ENCODE measurements around the gene SLC1A6.
A peak's percentile ranks its signal among the peaks of the same experiment; 100 is the strongest.
"Not testable (repeated sequence)": the region's sequence is repeated elsewhere in the genome, so short reads cannot be mapped to it uniquely, and the experiment has no call there.

The SLC1A6 gene

GRCh38 chr19:14949876-14950275 lies 29.8 kb downstream of the SLC1A6 start:
- DNase-seq (ENCODE audit: low read depth in 1 of 2, low spot score in 1 of 2) = no peak
- no peak for TF ChIP-seq JUND (IDR thresholded peaks at IDR 0.05; ENCODE audit: low read depth)
- in situ Hi-C loops (cut with HindIII; ENCODE audit: low pct_unique_long_range_greater_than_20kb, low sequenced_read_pairs) = no loop called here

GRCh38 chr19:14949413-14949812 lies 30.3 kb downstream of the SLC1A6 start:
- in situ Hi-C loops (cut with HindIII; ENCODE audit: low pct_unique_long_range_greater_than_20kb, low sequenced_read_pairs); DNase-seq (ENCODE audit: low read depth in 1 of 2, low spot score in 1 of 2): not testable (repeated sequence)

GRCh38 chr19:14944456-14944855 lies 35.2 kb downstream of the SLC1A6 start:
- no peak for TF ChIP-seq JUND (IDR thresholded peaks at IDR 0.05; ENCODE audit: low read depth)
- DNase-seq (ENCODE audit: low read depth in 1 of 2, low spot score in 1 of 2) = no peak
- in situ Hi-C loops (cut with HindIII; ENCODE audit: low pct_unique_long_range_greater_than_20kb, low sequenced_read_pairs) = no loop called here

- no peak for TF ChIP-seq JUND (IDR thresholded peaks at IDR 0.05; ENCODE audit: low read depth)
- in situ Hi-C loops (cut with HindIII; ENCODE audit: low pct_unique_long_range_greater_than_20kb, low sequenced_read_pairs) = no loop called here
These were observed 36.1 kb downstream of the SLC1A6 start for GRCh38 chr19:14943601-14944000.

GRCh38 chr19:14941189-14941588 lies 38.5 kb downstream of the SLC1A6 start, which contains the start of gene OR7C2:
TSS of gene OR7C2 (plus strand) at chr19:14941489. CDS start at chr19:14941489, 0 bp downstream.
- no peak for TF ChIP-seq JUND (IDR thresholded peaks at IDR 0.05; ENCODE audit: low read depth)
- in situ Hi-C loops (cut with HindIII; ENCODE audit: low pct_unique_long_range_greater_than_20kb, low sequenced_read_pairs) = no loop called here
- no peak for DNase-seq (ENCODE audit: low read depth in 1 of 2, low spot score in 1 of 2)

More at GRCh38 chr19:14943601-14944000, 36.1 kb downstream of the SLC1A6 start:
- DNase-seq (ENCODE audit: low read depth in 1 of 2, low spot score in 1 of 2) = no peak

GRCh38 chr19:14940266-14940665 lies 39.4 kb downstream of the SLC1A6 start:
- in situ Hi-C loops (cut with HindIII; ENCODE audit: low pct_unique_long_range_greater_than_20kb, low sequenced_read_pairs) = no loop called here
- no peak for TF ChIP-seq JUND (IDR thresholded peaks at IDR 0.05; ENCODE audit: low read depth)
- no peak for DNase-seq (ENCODE audit: low read depth in 1 of 2, low spot score in 1 of 2)

GRCh38 chr19:14933506-14933905 lies 46.2 kb downstream of the SLC1A6 start:
- in situ Hi-C loops (cut with HindIII; ENCODE audit: low pct_unique_long_range_greater_than_20kb, low sequenced_read_pairs) = no loop called here
- TF ChIP-seq JUND (IDR thresholded peaks at IDR 0.05; ENCODE audit: low read depth) = no peak
- no peak for DNase-seq (ENCODE audit: low read depth in 1 of 2, low spot score in 1 of 2)

- in situ Hi-C loops (cut with HindIII; ENCODE audit: low pct_unique_long_range_greater_than_20kb, low sequenced_read_pairs) = no loop called here
- peak; percentile 10 to 46 for DNase-seq (ENCODE audit: low read depth in 1 of 2, low spot score in 1 of 2)
These were observed 62.8 kb downstream of the SLC1A6 start for GRCh38 chr19:14916848-14917247.

GRCh38 chr19:14915116-14915515 lies 64.5 kb downstream of the SLC1A6 start:
- in situ Hi-C loops (cut with HindIII; ENCODE audit: low pct_unique_long_range_greater_than_20kb, low sequenced_read_pairs) = no loop called here
- no peak for TF ChIP-seq JUND (IDR thresholded peaks at IDR 0.05; ENCODE audit: low read depth)
- DNase-seq (ENCODE audit: low read depth in 1 of 2, low spot score in 1 of 2) = no peak

More at GRCh38 chr19:14916848-14917247, 62.8 kb downstream of the SLC1A6 start:
- no peak for TF ChIP-seq JUND (IDR thresholded peaks at IDR 0.05; ENCODE audit: low read depth)

GRCh38 chr19:14906711-14907110 lies 73.0 kb downstream of the SLC1A6 start:
- in situ Hi-C loops (cut with HindIII; ENCODE audit: low pct_unique_long_range_greater_than_20kb, low sequenced_read_pairs) = no loop called here
- TF ChIP-seq JUND (IDR thresholded peaks at IDR 0.05; ENCODE audit: low read depth) = no peak

GRCh38 chr19:14901675-14902260 lies 77.9 kb downstream of the SLC1A6 start:
- no peak for DNase-seq (ENCODE audit: low read depth in 1 of 2, low spot score in 1 of 2)
- in situ Hi-C loops (cut with HindIII; ENCODE audit: low pct_unique_long_range_greater_than_20kb, low sequenced_read_pairs) = no loop called here
- no peak for TF ChIP-seq JUND (IDR thresholded peaks at IDR 0.05; ENCODE audit: low read depth)

More at GRCh38 chr19:14906711-14907110, 73.0 kb downstream of the SLC1A6 start:
- DNase-seq (ENCODE audit: low read depth in 1 of 2, low spot score in 1 of 2) = no peak

Measured in T47D (cell line).